Stomach (tissue), 9 donors: Measurements from ENCODE around the gene CDK2AP2. TPM values are rescaled to one million over a fixed set of nuclear protein-coding genes. Genes with fewer than 3 reads are reported as not detected.
"Not testable (repeated sequence)": the region's sequence is repeated elsewhere in the genome, so short reads cannot be mapped to it uniquely, and the experiment has no call there.

Experiments used
- DNase-seq, 2 donors: peaks; one replicate each; pipeline versions ENCODE4 v3.0.0 to v3.0.0-alpha.2; 2013 to 2019
- H3K27ac ChIP-seq, 5 donors: fragments of 200-600 bp in 4 of 5; sonication (generic) in 4 of 5; one replicate each; pipeline ENCODE4 v1.5.1; 2013 to 2019; ENCODE audit warnings: mild to moderate bottlenecking in 1 of 5, moderate library complexity in 1 of 5
- H3K27me3 ChIP-seq, 3 donors: fragments of 200-600 bp; sonication (generic); one replicate each; pipeline ENCODE4 v1.5.1; 2017 to 2019; ENCODE audit warnings: mixed run types in 1 of 3
- H3K36me3 ChIP-seq, 4 donors: fragments of 200-600 bp; sonication (generic); 1 replicate in 3 of 4; 2 replicates in 1 of 4; pipeline ENCODE4 v1.5.1; 2016 to 2019
- H3K4me1 ChIP-seq, 4 donors: fragments of 200-600 bp; sonication (generic); one replicate each; pipeline ENCODE4 v1.5.1; 2016 to 2019
- H3K4me3 ChIP-seq, 4 donors: fragments of 200-600 bp; sonication (generic) in 3 of 4; one replicate each; pipeline ENCODE4 v1.5.1; 2016 to 2019; ENCODE audit warnings: mild to moderate bottlenecking in 1 of 4
- H3K9me3 ChIP-seq, 4 donors: fragments of 200-600 bp; sonication (generic); one replicate each; pipeline ENCODE4 v1.5.1; 2016 to 2019
- CTCF ChIP-seq, 7 experiments: fragments of 450-650 bp in 4 of 7; fragments of 200-600 bp in 3 of 7; sonication (generic) in 3 of 7; IDR thresholded peaks; one replicate each; pipeline ENCODE4 v1.5.1; 2016 to 2019; ENCODE audit warnings: antibody characterized with exemption in 7 of 7, control low read depth in 2 of 7, mild to moderate bottlenecking in 1 of 7
- EP300 ChIP-seq: sonication (generic); formaldehyde crosslinking; IDR thresholded peaks from one replicate; pipeline ENCODE4 v1.6.1; 2017; ENCODE audit warnings: antibody characterized with exemption
- POLR2A ChIP-seq, 4 donors: fragments of 450-650 bp; IDR thresholded peaks; one replicate each; pipeline ENCODE4 v1.6.1; 2016; ENCODE audit warnings: antibody characterized with exemption in 4 of 4, control low read depth in 2 of 4, mild to moderate bottlenecking in 1 of 4, moderate library complexity in 1 of 4
- POLR2AphosphoS5 ChIP-seq, 3 donors: sonication (generic); formaldehyde crosslinking; IDR thresholded peaks; one replicate each; pipeline ENCODE4 v1.6.1; 2016; ENCODE audit warnings: antibody characterized with exemption in 3 of 3
- WGBS, 5 donors: extraction: QIAGEN DNeasy Blood & Tissue Kit in 3 of 5; methylation state at CpG; one replicate each; pipeline versions ENCODE4 v1.1.5 to v1.1.7; 2013 to 2018; 5-methylcytosine and 5-hydroxymethylcytosine counted together
- intact Hi-C: fragments of 100-400 bp; cut with DNase I; formaldehyde crosslinking; loops from one replicate; pipeline ENCODE4 v1.15.1; 2023; ENCODE audit warnings: low total_unique reads
- polyA plus RNA-seq, 3 donors: library from polyadenylated mRNA; stranded (reverse); fragments of 200-250 nt; gene quantifications; one replicate each; pipeline ENCODE4 v1.2.3, GENCODE V29; 2013
- total RNA-seq, 5 donors: library from RNA; depleted of rRNA; stranded (reverse); fragments of >200 nt; gene quantifications; one replicate each; pipeline versions ENCODE4 v1.1.0 to v1.2.3, GENCODE V29; 2014 to 2016
- donor health status: healthy with polysubstance abuse.
- donor health status: Bipolar disorder and iron deficiency.
- donor health status: healthy.

Gene CDK2AP2
- total and polyA plus RNA-seq, 8 donors, result 8.3 to 95.9 (median 62.3) TPM

GRCh38 chr11:67482827-67483798, 24.8 kb downstream of the CDK2AP2 start, which contains the start of gene AIP:
AIP (plus strand) TSS chr11:67483026; CDS start chr11:67483159, 133 bp downstream.
- H3K4me1 ChIP-seq, result peaks cover 17 to 45% (median 41%) of the 10 kb centered on the region in 4 donors
- intact Hi-C loops, result no loop called here
- peak within 1 kb of the TSS; percentile 44 to 60 (median 56) for H3K4me3 ChIP-seq
- 8 to 11% (median 9%) methylated on average over 51 to 60 of the region's 60 CpGs for WGBS, 5 donors
- DNase-seq, result peak; percentile 98 to 99
- H3K27ac ChIP-seq, result peak within 1 kb of the TSS; percentile 62 to 90 (median 87)
- H3K9me3 ChIP-seq, result no peaks in the 10 kb centered on the region
- no peaks in the 10 kb centered on the region for H3K27me3 ChIP-seq
- TF ChIP-seq EP300 (no peak), POLR2AphosphoS5 (IDR thresholded peaks at IDR 0.05) (peak; percentile 30 to 96 (median 63)), CTCF (IDR thresholded peaks at IDR 0.05) (peak in 3 of 7 experiments; percentile 22 to 41 (median 24))
- H3K36me3 ChIP-seq, result peaks cover 2 to 17% (median 15%) of the 10 kb centered on the region in 4 donors

- no peaks in the 10 kb centered on the region for H3K9me3 ChIP-seq
- intact Hi-C loops, result no loop called here
- peak overlapping the region; percentile 44 to 60 (median 56) for H3K4me3 ChIP-seq
- no peak for TF ChIP-seq POLR2AphosphoS5 (IDR thresholded peaks at IDR 0.05)
- no peak for TF ChIP-seq POLR2A (IDR thresholded peaks at IDR 0.05)
- no peak for TF ChIP-seq EP300
- TF ChIP-seq CTCF (IDR thresholded peaks at IDR 0.05), result no peak
- peaks cover 0 to 9% (median 7%) of the 10 kb centered on the region in 4 donors for H3K36me3 ChIP-seq
- no peaks in the 10 kb centered on the region for H3K27me3 ChIP-seq
- H3K27ac ChIP-seq, result peak overlapping the region; percentile 62 to 90 (median 87)
- DNase-seq, result no peak
- 29 to 43% (median 38%) methylated on average over 19 of the region's 19 CpGs for WGBS, 5 donors
- H3K4me1 ChIP-seq, result peaks cover 17 to 45% (median 41%) of the 10 kb centered on the region in 4 donors
Measured at GRCh38 chr11:67482275-67482826, 25.6 kb downstream of the CDK2AP2 start.

- H3K4me1 ChIP-seq, result peaks cover 5 to 11% (median 8%) of the 10 kb centered on the region in 4 donors
- H3K27me3 ChIP-seq, H3K9me3 ChIP-seq, DNase-seq, H3K4me3 ChIP-seq, H3K27ac ChIP-seq, intact Hi-C loops, H3K36me3 ChIP-seq: not testable (repeated sequence)
- WGBS, 5 donors, result 81 to 90% (median 87%) methylated on average over 12 to 15 of the region's 16 CpGs
Measured at GRCh38 chr11:67477344-67478050, 30.5 kb downstream of the CDK2AP2 start.

- intact Hi-C loops, H3K27ac ChIP-seq, H3K36me3 ChIP-seq, H3K9me3 ChIP-seq, DNase-seq, H3K4me1 ChIP-seq, H3K27me3 ChIP-seq, H3K4me3 ChIP-seq: not testable (repeated sequence)
- 50 to 68% (median 62%) methylated on average over 10 of the region's 10 CpGs for WGBS, 5 donors
Measured at GRCh38 chr11:67476692-67477091, 31.3 kb downstream of the CDK2AP2 start.

GRCh38 chr11:67472882-67473281, 35.1 kb downstream of the CDK2AP2 start:
- DNase-seq, result no peak
- Histone ChIP-seq H3K9me3 (no peaks in the 10 kb centered on the region), H3K36me3 (no peaks in the 10 kb centered on the region), H3K27me3 (no peaks in the 10 kb centered on the region), H3K27ac (no peak overlapping the region), H3K4me3 (no peak overlapping the region), H3K4me1 (peaks cover 12 to 20% (median 17%) of the 10 kb centered on the region in 4 donors)
- no peak for TF ChIP-seq CTCF (IDR thresholded peaks at IDR 0.05)
- TF ChIP-seq EP300, result no peak
- TF ChIP-seq POLR2A (IDR thresholded peaks at IDR 0.05), result no peak
- no peak for TF ChIP-seq POLR2AphosphoS5 (IDR thresholded peaks at IDR 0.05)
- intact Hi-C loops, result no loop called here
- WGBS, 5 donors, result 77 to 85% (median 82%) methylated on average over 7 of the region's 7 CpGs
